ENCODE results near the gene DENND5B. TPM values are rescaled to one million over a fixed set of nuclear protein-coding genes. Genes with fewer than 3 reads are reported as not detected.
"Not testable (repeated sequence)": the region's sequence is repeated elsewhere in the genome, so short reads cannot be mapped to it uniquely, and the experiment has no call there.

Gene DENND5B
- total and polyA plus RNA-seq, 4 donors, result 4.5 to 23.1 (median 9.3) TPM

GRCh38 chr12:31386364-31386777 lies 204.6 kb downstream of the DENND5B start:
- Histone ChIP-seq H3K4me3 (ENCODE audit: low read depth in 1 of 3, low read length in 3 of 3) (no peak overlapping the region), H3K9ac (ENCODE audit: low read depth in 1 of 2, low read length in 2 of 2) (no peak overlapping the region), H3K9me3 (ENCODE audit: control insufficient read depth in 4 of 4, low read length in 3 of 4) (no peaks in the 10 kb centered on the region), H3K27me3 (ENCODE audit: control insufficient read depth in 4 of 4, insufficient read depth in 4 of 4, low read length in 3 of 4) (no peaks in the 10 kb centered on the region), H3K36me3 (ENCODE audit: control insufficient read depth in 4 of 4, insufficient read depth in 3 of 4, low read depth in 1 of 4, low read length in 3 of 4) (peaks cover 4 to 46% (median 24%) of the 10 kb centered on the region in 4 donors), H3K27ac (ENCODE audit: low read depth in 1 of 2, low read length in 2 of 2) (no peak overlapping the region), H3K4me1 (ENCODE audit: control insufficient read depth in 4 of 4, insufficient read depth in 4 of 4, low read length in 3 of 4) (no peaks in the 10 kb centered on the region)
- WGBS, result 83% methylated on average over 2 of the region's 2 CpGs
- TF ChIP-seq EGR1 (IDR thresholded peaks at IDR 0.05; ENCODE audit: low read depth in 2 of 2) (no peak), RXRA (IDR thresholded peaks at IDR 0.05) (no peak), NR2F2 (IDR thresholded peaks at IDR 0.05) (no peak), HNF4A (conservative IDR thresholded peaks at IDR 0.05) (no peak), RAD21 (IDR thresholded peaks at IDR 0.05) (no peak), FOXA1 (IDR thresholded peaks at IDR 0.05) (no peak), GABPA (IDR thresholded peaks at IDR 0.05 in 1 of 2, conservative IDR thresholded peaks at IDR 0.05 in 1 of 2) (no peak), JUND (IDR thresholded peaks at IDR 0.05) (no peak), YY1 (IDR thresholded peaks at IDR 0.05) (no peak), ZBTB33 (IDR thresholded peaks at IDR 0.05) (no peak), ATF3 (IDR thresholded peaks at IDR 0.05) (no peak), CTCF (IDR thresholded peaks at IDR 0.05; ENCODE audit: low read depth, low read length, missing input control) (no peak)
- DNase-seq (ENCODE audit: low spot score), result no peak

GRCh38 chr12:31377210-31377609 lies 213.7 kb downstream of the DENND5B start:
- H3K27me3 ChIP-seq (ENCODE audit: control insufficient read depth in 4 of 4, insufficient read depth in 4 of 4, low read length in 3 of 4); H3K4me1 ChIP-seq (ENCODE audit: control insufficient read depth in 4 of 4, insufficient read depth in 4 of 4, low read length in 3 of 4); H3K27ac ChIP-seq (ENCODE audit: low read depth in 1 of 2, low read length in 2 of 2); H3K36me3 ChIP-seq (ENCODE audit: control insufficient read depth in 4 of 4, insufficient read depth in 3 of 4, low read depth in 1 of 4, low read length in 3 of 4); H3K9me3 ChIP-seq (ENCODE audit: control insufficient read depth in 4 of 4, low read length in 3 of 4); DNase-seq (ENCODE audit: low spot score); H3K4me3 ChIP-seq (ENCODE audit: low read depth in 1 of 3, low read length in 3 of 3); H3K9ac ChIP-seq (ENCODE audit: low read depth in 1 of 2, low read length in 2 of 2): not testable (repeated sequence)
- 90% methylated on average over 8 of the region's 8 CpGs for WGBS

- not testable (repeated sequence) for H3K9me3 ChIP-seq (ENCODE audit: control insufficient read depth in 4 of 4, low read length in 3 of 4); DNase-seq (ENCODE audit: low spot score); H3K4me1 ChIP-seq (ENCODE audit: control insufficient read depth in 4 of 4, insufficient read depth in 4 of 4, low read length in 3 of 4); H3K4me3 ChIP-seq (ENCODE audit: low read depth in 1 of 3, low read length in 3 of 3); H3K27ac ChIP-seq (ENCODE audit: low read depth in 1 of 2, low read length in 2 of 2); H3K36me3 ChIP-seq (ENCODE audit: control insufficient read depth in 4 of 4, insufficient read depth in 3 of 4, low read depth in 1 of 4, low read length in 3 of 4); H3K9ac ChIP-seq (ENCODE audit: low read depth in 1 of 2, low read length in 2 of 2); H3K27me3 ChIP-seq (ENCODE audit: control insufficient read depth in 4 of 4, insufficient read depth in 4 of 4, low read length in 3 of 4)
- WGBS, result 86% methylated on average over 6 of the region's 6 CpGs
Observed at GRCh38 chr12:31375422-31375821, 215.5 kb downstream of the DENND5B start.

Data from liver (tissue), 9 donors.